Body of pancreas (tissue), 4 donors: ENCODE results near the gene ZDHHC18.
"Not testable (repeated sequence)": the region's sequence is repeated elsewhere in the genome, so short reads cannot be mapped to it uniquely, and the experiment has no call there.

Source experiments
- CTCF ChIP-seq, 7 experiments: fragments of 450-650 bp in 4 of 7; fragments of 200-600 bp in 3 of 7; sonication (generic) in 3 of 7; IDR thresholded peaks; one replicate each; pipeline ENCODE4 v1.5.1; 2016 to 2019; ENCODE audit warnings: antibody characterized with exemption in 7 of 7
- POLR2A ChIP-seq, 3 donors: fragments of 450-650 bp; IDR thresholded peaks; one replicate each; pipeline ENCODE4 v1.6.1; 2016; ENCODE audit warnings: antibody characterized with exemption in 3 of 3, mild to moderate bottlenecking in 2 of 3

- not testable (repeated sequence) for TF ChIP-seq CTCF, POLR2A (IDR thresholded peaks at IDR 0.05)
These were observed 22.6 kb upstream of the ZDHHC18 start for GRCh38 chr1:26803932-26804331.
